H1 (cell line): ENCODE data around the gene ZNF311.

Experiments used
- ASH2L ChIP-seq: fragments of 200-600, 300-600 bp; sonication (generic); IDR thresholded peaks from one replicate; pipeline ENCODE4 v1.7.1; 2017; ENCODE audit warnings: low read length
- CREB1 ChIP-seq: IDR thresholded peaks from 2 replicates; pipeline ENCODE4 v1.6.1; 2012; ENCODE audit warnings: inconsistent platforms
- CTCF ChIP-seq, 3 experiments: IDR thresholded peaks; 1 replicate in 2 of 3; 2 replicates in 1 of 3; pipeline versions ENCODE4 v1.5.1 to v1.6.1; 2011; ENCODE audit warnings: low read length in 3 of 3, mild to moderate bottlenecking in 3 of 3, inconsistent platforms in 2 of 3, low read depth in 1 of 3, moderate library complexity in 1 of 3; ENCODE audit not compliant: insufficient read depth in 1 of 3; ENCODE audit errors: control extremely low read depth in 1 of 3
- EZH2 ChIP-seq: fragments of 200-600 bp; sonication (generic); IDR thresholded peaks from 2 replicates; pipeline ENCODE4 v1.7.1; 2012; ENCODE audit warnings: low read depth, mild to moderate bottlenecking, moderate library complexity, low read length, inconsistent platforms; ENCODE audit not compliant: severe bottlenecking
- GABPA ChIP-seq: IDR thresholded peaks from 2 replicates; pipeline ENCODE4 v1.6.1; 2011; ENCODE audit warnings: mild to moderate bottlenecking, low read length, moderate library complexity, borderline replicate concordance; ENCODE audit not compliant: insufficient read depth
- KDM1A ChIP-seq: fragments of 200-600, 300-600 bp; sonication (generic); IDR thresholded peaks from 2 replicates; pipeline ENCODE4 v1.7.1; 2016; ENCODE audit warnings: mild to moderate bottlenecking, low read length, borderline replicate concordance
- KDM5A ChIP-seq: fragments of 200-600 bp; IDR thresholded peaks from 2 replicates; pipeline ENCODE4 v1.7.1; 2012; ENCODE audit warnings: mild to moderate bottlenecking, low read length, inconsistent platforms, mixed read lengths
- POLR2A ChIP-seq, 2 experiments: IDR thresholded peaks; 1 replicate in 1 of 2; 2 replicates in 1 of 2; pipeline ENCODE4 v1.6.1; 2011; ENCODE audit warnings: low read depth in 2 of 2, low read length in 2 of 2, mild to moderate bottlenecking in 2 of 2; ENCODE audit errors: control extremely low read depth in 1 of 2
- POLR2AphosphoS5 ChIP-seq: IDR thresholded peaks from 2 replicates; pipeline ENCODE4 v1.6.1; 2011; ENCODE audit warnings: low read depth, low read length
- RBBP5 ChIP-seq: IDR thresholded peaks from 2 replicates; pipeline ENCODE4 v1.7.1; 2012; ENCODE audit warnings: low read depth, mild to moderate bottlenecking, inconsistent platforms, low read length, moderate library complexity, borderline replicate concordance
- SP1 ChIP-seq: IDR thresholded peaks from 2 replicates; pipeline ENCODE4 v1.6.1; 2011; ENCODE audit warnings: low read depth, low read length
- SP4 ChIP-seq: IDR thresholded peaks from 2 replicates; pipeline ENCODE4 v1.6.1; 2012; ENCODE audit warnings: low read length, inconsistent platforms
- TAF1 ChIP-seq: IDR thresholded peaks from 2 replicates; pipeline ENCODE4 v1.6.1; 2011; ENCODE audit warnings: mild to moderate bottlenecking, low read depth, low read length
- YY1 ChIP-seq: IDR thresholded peaks from 2 replicates; pipeline ENCODE4 v1.6.1; 2011; ENCODE audit warnings: low read depth, mild to moderate bottlenecking, low read length

DNA sequence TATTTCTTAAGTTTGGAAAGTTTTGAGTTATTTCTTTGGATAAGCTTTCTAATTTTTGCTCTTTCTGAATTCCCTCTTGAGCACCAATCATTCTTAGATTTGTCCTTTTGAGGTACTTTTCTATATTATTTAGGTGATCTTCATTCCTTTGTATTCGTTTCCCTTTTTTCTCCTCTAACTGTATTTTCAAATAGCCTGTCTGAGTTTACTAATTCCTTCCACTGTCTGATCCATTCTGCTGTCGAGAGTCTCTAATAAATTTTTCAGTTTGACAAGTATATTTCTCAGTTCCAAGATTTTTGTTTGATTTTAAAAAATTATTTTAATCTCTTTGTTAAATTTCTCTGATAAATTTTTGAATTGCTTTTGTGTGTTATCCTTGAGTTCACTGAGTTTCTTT lies 16.3 kb upstream of the ZNF311 start:
- TF ChIP-seq CTCF (IDR thresholded peaks at IDR 0.05; ENCODE audit: control extremely low read depth in 1 of 3, insufficient read depth in 1 of 3, low read depth in 1 of 3, low read length in 3 of 3) (no peak), POLR2A (IDR thresholded peaks at IDR 0.05; ENCODE audit: control extremely low read depth in 1 of 2, low read depth in 2 of 2, low read length in 2 of 2) (no peak), TAF1 (no peak), RBBP5 (no peak), GABPA (no peak), ASH2L (no peak), SP4 (no peak), EZH2 (no peak), KDM5A (no peak), YY1 (no peak), KDM1A (no peak), CREB1 (no peak), POLR2AphosphoS5 (no peak), SP1 (no peak)
